ENCODE results near the gene CNTNAP2.

DNA sequence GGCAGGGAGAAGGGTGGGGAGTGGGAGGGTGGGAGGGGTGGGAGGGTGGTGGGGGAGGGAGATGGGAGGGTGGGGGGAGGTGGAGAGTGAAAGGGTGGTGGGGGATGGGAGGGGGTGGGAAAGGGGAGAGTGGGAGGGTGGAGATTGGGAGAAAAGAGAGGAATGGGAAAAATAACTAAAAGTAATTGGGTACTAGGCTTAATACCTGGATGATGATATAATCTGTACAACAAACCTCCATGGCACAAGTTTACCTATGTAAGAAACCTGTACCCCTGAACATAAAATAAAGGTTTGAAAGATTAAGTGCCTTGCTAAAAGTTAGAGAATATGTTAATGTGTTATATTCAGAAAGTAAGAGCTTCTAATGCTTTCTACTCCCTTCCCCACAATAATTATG is 564.9 kb downstream of the CNTNAP2 start:
- no peak for TF ChIP-seq GATA3 (IDR thresholded peaks at IDR 0.05; ENCODE audit: low read depth, low read length)
- no peak for TF ChIP-seq GATA2 (IDR thresholded peaks at IDR 0.05; ENCODE audit: low read depth, low read length)
